Measurements from ENCODE around the gene MYO16.

MYO16 gene

DNA sequence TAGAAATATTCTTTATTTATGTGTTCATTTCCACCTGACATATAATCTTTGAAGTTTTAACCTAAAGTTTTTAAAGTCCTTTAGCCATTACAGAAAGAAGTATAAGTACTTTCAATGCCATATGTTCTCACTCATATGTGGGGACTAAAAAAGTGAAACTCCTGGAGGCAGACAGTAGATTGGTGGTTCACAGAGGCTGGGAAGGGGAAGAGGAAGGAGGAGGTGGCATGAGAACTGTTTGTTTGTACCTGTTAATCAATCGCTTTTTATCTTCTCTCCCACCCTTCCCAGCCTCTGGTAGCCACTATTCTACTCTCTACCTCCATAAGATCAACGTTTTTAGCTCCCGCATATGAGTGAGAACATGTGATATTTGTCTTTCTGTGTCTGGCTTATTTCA lies 131.1 kb downstream of the MYO16 start (continued):
- no peak for TF ChIP-seq ZNF610 (tag by site-specific recombination; IDR thresholded peaks at IDR 0.05; ENCODE audit: borderline replicate concordance)
- TF ChIP-seq, protein P1, sequence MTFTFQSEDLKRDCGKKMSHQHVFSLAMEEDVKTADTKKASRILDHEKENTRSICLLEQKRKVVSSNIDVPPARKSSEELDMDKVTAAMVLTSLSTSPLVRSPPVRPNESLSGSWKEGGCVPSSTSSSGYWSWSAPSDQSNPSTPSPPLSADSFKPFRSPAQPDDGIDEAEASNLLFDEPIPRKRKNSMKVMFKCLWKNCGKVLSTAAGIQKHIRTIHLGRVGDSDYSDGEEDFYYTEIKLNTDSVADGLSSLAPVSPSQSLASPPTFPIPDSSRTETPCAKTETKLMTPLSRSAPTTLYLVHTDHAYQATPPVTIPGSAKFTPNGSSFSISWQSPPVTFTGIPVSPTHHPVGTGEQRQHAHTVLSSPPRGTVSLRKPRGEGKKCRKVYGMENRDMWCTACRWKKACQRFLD (tag by site-specific recombination; IDR thresholded peaks at IDR 0.05): no peak
- no peak for TF ChIP-seq ZNF132 (tag by site-specific recombination; IDR thresholded peaks at IDR 0.05; ENCODE audit: borderline replicate concordance)
- TF ChIP-seq ATF2 (tag by site-specific recombination; IDR thresholded peaks at IDR 0.05; ENCODE audit: low read depth): no peak

DNA sequence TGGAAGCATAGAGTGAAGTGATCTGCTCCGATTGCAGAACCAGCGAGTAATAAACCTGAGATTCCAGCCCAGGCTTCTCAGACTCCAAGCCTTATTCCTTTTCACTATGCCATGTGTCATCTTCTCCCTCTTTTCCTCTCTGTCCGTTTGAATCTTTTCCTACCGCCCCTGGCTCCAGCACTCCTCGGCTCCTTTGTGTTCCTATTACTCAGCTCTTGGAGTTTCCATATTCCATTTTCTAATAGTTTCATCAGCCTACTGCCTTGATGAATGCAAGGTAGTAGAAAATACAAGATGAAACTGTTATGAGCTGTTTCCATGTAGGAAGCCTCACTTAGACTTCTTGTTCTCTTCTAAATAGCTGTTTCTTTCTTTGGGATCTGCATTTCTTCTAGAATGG lies 138.6 kb downstream of the MYO16 start:
- H3K36me3 ChIP-seq (ENCODE audit: control insufficient read depth in 2 of 2, insufficient read depth in 1 of 2, low read length in 2 of 2): no peaks in the 10 kb centered on the region
- CTCF ChIA-PET: no interaction called here
- no peaks in the 10 kb centered on the region for H3K9me3 ChIP-seq (ENCODE audit: control insufficient read depth, insufficient read depth, low read depth, low read length)
- H3K4me1 ChIP-seq (ENCODE audit: control insufficient read depth, insufficient read depth, low read length): no peaks in the 10 kb centered on the region
- no peak overlapping the region for H3K4me3 ChIP-seq (ENCODE audit: low read depth, low read length)
- POLR2A ChIA-PET: no interaction called here
- TF ChIP-seq ZNF341 (tag by site-specific recombination; IDR thresholded peaks at IDR 0.05; ENCODE audit: low read depth): no peak
- no peak for TF ChIP-seq ZNF473 (tag by site-specific recombination; IDR thresholded peaks at IDR 0.05)
- TF ChIP-seq ZNF239 (tag by site-specific recombination; IDR thresholded peaks at IDR 0.05): no peak
- no peak for TF ChIP-seq ZNF48 (tag by site-specific recombination; IDR thresholded peaks at IDR 0.05)
- no peak overlapping the region for H3K27ac ChIP-seq (ENCODE audit: extremely low read depth, low read depth, low read length)

GRCh38 chr13:108769213-108770070 lies 140.0 kb downstream of the MYO16 start:
- Histone ChIP-seq H3K9me3 (ENCODE audit: control insufficient read depth, insufficient read depth, low read depth, low read length) (no peaks in the 10 kb centered on the region), H3K27ac (ENCODE audit: extremely low read depth, low read depth, low read length) (no peak overlapping the region), H3K4me1 (ENCODE audit: control insufficient read depth, insufficient read depth, low read length) (no peaks in the 10 kb centered on the region), H3K4me3 (ENCODE audit: low read depth, low read length) (no peak overlapping the region), H3K36me3 (ENCODE audit: control insufficient read depth in 2 of 2, insufficient read depth in 1 of 2, low read length in 2 of 2) (no peaks in the 10 kb centered on the region)
- ChIA-PET POLR2A (no interaction called here), CTCF (interaction anchor here (0.6 kb wide), 1 partner anchor 216 kb away, joined by 3 read pairs; no protein-coding TSS in a partner anchor)
- TF ChIP-seq ZNF398 (tag by site-specific recombination; IDR thresholded peaks at IDR 0.05) (no peak), ZNF223 (tag by site-specific recombination; IDR thresholded peaks at IDR 0.05) (no peak), ZNF843 (tag by site-specific recombination; IDR thresholded peaks at IDR 0.05) (no peak), ZNF362 (tag by site-specific recombination; IDR thresholded peaks at IDR 0.05) (no peak), TRIM28 (IDR thresholded peaks at IDR 0.05; ENCODE audit: borderline replicate concordance, low read length) (no peak), ZNF23 (tag by site-specific recombination; IDR thresholded peaks at IDR 0.05; ENCODE audit: borderline replicate concordance) (no peak), ZNF561 (tag by site-specific recombination; IDR thresholded peaks at IDR 0.05; ENCODE audit: borderline replicate concordance) (no peak), KLF1 (tag by site-specific recombination; IDR thresholded peaks at IDR 0.05) (no peak), MYNN (tag by site-specific recombination; IDR thresholded peaks at IDR 0.05; ENCODE audit: borderline replicate concordance) (no peak), ZNF707 (tag by site-specific recombination; IDR thresholded peaks at IDR 0.05) (no peak), KLF9 (tag by site-specific recombination; IDR thresholded peaks at IDR 0.05; ENCODE audit: low read depth) (no peak), ZNF629 (tag by site-specific recombination; IDR thresholded peaks at IDR 0.05) (no peak)
- TF ChIP-seq, protein P2, sequence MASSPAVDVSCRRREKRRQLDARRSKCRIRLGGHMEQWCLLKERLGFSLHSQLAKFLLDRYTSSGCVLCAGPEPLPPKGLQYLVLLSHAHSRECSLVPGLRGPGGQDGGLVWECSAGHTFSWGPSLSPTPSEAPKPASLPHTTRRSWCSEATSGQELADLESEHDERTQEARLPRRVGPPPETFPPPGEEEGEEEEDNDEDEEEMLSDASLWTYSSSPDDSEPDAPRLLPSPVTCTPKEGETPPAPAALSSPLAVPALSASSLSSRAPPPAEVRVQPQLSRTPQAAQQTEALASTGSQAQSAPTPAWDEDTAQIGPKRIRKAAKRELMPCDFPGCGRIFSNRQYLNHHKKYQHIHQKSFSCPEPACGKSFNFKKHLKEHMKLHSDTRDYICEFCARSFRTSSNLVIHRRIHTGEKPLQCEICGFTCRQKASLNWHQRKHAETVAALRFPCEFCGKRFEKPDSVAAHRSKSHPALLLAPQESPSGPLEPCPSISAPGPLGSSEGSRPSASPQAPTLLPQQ (tag by site-specific recombination; IDR thresholded peaks at IDR 0.05): no peak
- TF ChIP-seq, protein P3, sequence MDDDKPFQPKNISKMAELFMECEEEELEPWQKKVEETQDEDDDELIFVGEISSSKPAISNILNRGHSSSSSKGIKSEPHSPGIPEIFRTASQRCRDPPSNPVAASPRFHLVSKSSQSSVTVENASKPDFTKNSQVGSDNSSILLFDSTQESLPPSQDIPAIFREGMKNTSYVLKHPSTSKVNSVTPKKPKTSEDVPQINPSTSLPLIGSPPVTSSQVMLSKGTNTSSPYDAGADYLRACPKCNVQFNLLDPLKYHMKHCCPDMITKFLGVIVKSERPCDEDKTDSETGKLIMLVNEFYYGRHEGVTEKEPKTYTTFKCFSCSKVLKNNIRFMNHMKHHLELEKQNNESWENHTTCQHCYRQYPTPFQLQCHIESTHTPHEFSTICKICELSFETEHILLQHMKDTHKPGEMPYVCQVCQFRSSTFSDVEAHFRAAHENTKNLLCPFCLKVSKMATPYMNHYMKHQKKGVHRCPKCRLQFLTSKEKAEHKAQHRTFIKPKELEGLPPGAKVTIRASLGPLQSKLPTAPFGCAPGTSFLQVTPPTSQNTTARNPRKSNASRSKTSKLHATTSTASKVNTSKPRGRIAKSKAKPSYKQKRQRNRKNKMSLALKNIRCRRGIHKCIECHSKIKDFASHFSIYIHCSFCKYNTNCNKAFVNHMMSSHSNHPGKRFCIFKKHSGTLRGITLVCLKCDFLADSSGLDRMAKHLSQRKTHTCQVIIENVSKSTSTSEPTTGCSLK (tag by site-specific recombination; IDR thresholded peaks at IDR 0.05): no peak
- TF ChIP-seq, protein P1 (tag by site-specific recombination; IDR thresholded peaks at IDR 0.05): no peak

All from HEK293 (cell line).